K562 (cell line): ENCODE data around the gene AXIN2. TPM values are rescaled to one million over a fixed set of nuclear protein-coding genes. Genes with fewer than 3 reads are reported as not detected.
A peak's percentile ranks its signal among the peaks of the same experiment; 100 is the strongest.

ENCODE experiments used
- ATAC-seq: fragments of 200-7000 bp; cut with Tn5 transposase; 3 replicates; pipeline ENCODE4 v1.9.1; 2020; ENCODE audit warnings: moderate library complexity
- BruUV-seq: library from RNA; stranded (reverse); fragments of 400-500 nt; replicated peaks from 2 replicates; lab custom pipeline; 2021; lab: Mats Ljungman, UMichigan
- CTCF ChIA-PET: fragments of 300-600 bp; formaldehyde crosslinking; extraction: SDS; loops from one replicate; lab custom pipeline; 2021; ENCODE audit warnings: low intra/inter-chr PET ratio; lab: Yijun Ruan, JAX
- POLR2A ChIA-PET: fragments of 300-600, 350-650 bp; sonication (Branson Sonifier 250); formaldehyde crosslinking; extraction: SDS; loops from one replicate; lab custom pipeline; 2021; ENCODE audit warnings: antibody characterized with exemption, inconsistent platforms; lab: Yijun Ruan, JAX
- DNase-seq, 4 experiments: peaks; one replicate each; pipeline versions ENCODE4 v3.0.0 to v3.0.0-alpha.2; 2011 to 2018; ENCODE audit warnings: low spot score in 3 of 4, mixed read lengths in 3 of 4; ENCODE audit errors: extremely low read depth in 1 of 4
- FAIRE-seq: peaks from 2 replicates; lab custom pipeline; 2011; peaks lifted over from hg19 to GRCh38; lab: Jason Lieb, UNC
- H2AFZ ChIP-seq: 2 replicates; pipeline ENCODE4 v1.6.0; 2011; ENCODE audit warnings: low read depth, low read length, control low read depth, inconsistent platforms
- H3K27ac ChIP-seq: fragments of 200-600 bp; 3 replicates; pipeline ENCODE4 v1.8.0; 2011; ENCODE audit warnings: low read depth, mild to moderate bottlenecking, control low read depth, inconsistent platforms, low read length, moderate library complexity, mixed read lengths; ENCODE audit errors: extremely low read depth
- H3K27me3 ChIP-seq, 2 experiments: fragments of 300-600 bp in 1 of 2; 2 replicates in 1 of 2; 3 replicates in 1 of 2; pipeline versions ENCODE4 v1.6.0 to v1.8.0; 2011; ENCODE audit warnings: inconsistent platforms in 2 of 2, low read length in 2 of 2, mild to moderate bottlenecking in 1 of 2, mixed read lengths in 1 of 2, moderate library complexity in 1 of 2; ENCODE audit not compliant: control insufficient read depth in 2 of 2, insufficient read depth in 2 of 2
- H3K36me3 ChIP-seq: fragments of 300-600 bp; 3 replicates; pipeline ENCODE4 v1.8.0; 2011; ENCODE audit warnings: mild to moderate bottlenecking, low read length, inconsistent platforms; ENCODE audit not compliant: control insufficient read depth, insufficient read depth
- H3K4me1 ChIP-seq, 2 experiments: fragments of 200-600 bp in 1 of 2; replicated peaks in 1 of 2; 2 replicates in 1 of 2; 3 replicates in 1 of 2; pipeline versions ENCODE4 v1.5.1 to v1.8.0; 2011; ENCODE audit warnings: inconsistent platforms in 2 of 2, low read length in 2 of 2, mild to moderate bottlenecking in 1 of 2, mixed read lengths in 1 of 2, moderate library complexity in 1 of 2; ENCODE audit not compliant: control insufficient read depth in 2 of 2, insufficient read depth in 2 of 2
- H3K4me2 ChIP-seq: 2 replicates; pipeline ENCODE4 v1.6.1; 2011; ENCODE audit warnings: low read length, control low read depth, inconsistent platforms, mixed read lengths; ENCODE audit not compliant: insufficient read depth
- H3K4me3 ChIP-seq: fragments of 200-600 bp; sonication (generic), shearing (Covaris generic); 2 replicates; pipeline ENCODE4 v1.5.1; 2016; ENCODE audit warnings: control low read depth, inconsistent platforms
- H3K79me2 ChIP-seq: fragments of 200-600 bp; 3 replicates; pipeline ENCODE4 v1.8.0; 2011; ENCODE audit warnings: low read length, inconsistent platforms; ENCODE audit not compliant: control insufficient read depth, insufficient read depth
- H3K9ac ChIP-seq, 2 experiments: 2 replicates each; pipeline versions ENCODE4 v1.6.0 to v1.6.1; 2011; ENCODE audit warnings: low read depth in 2 of 2, low read length in 2 of 2, control low read depth in 1 of 2, inconsistent platforms in 1 of 2, mild to moderate bottlenecking in 1 of 2, mixed read lengths in 1 of 2; ENCODE audit not compliant: insufficient read depth in 1 of 2
- H3K9me1 ChIP-seq: one replicate; pipeline ENCODE4 v1.6.0; 2011; ENCODE audit warnings: inconsistent platforms, mild to moderate bottlenecking, low read length, moderate library complexity; ENCODE audit not compliant: control insufficient read depth, insufficient read depth
- H3K9me3 ChIP-seq: replicated peaks from 2 replicates; pipeline ENCODE4 v1.5.1; 2011; ENCODE audit warnings: low read depth, low read length, inconsistent platforms; ENCODE audit not compliant: control insufficient read depth, insufficient read depth
- H4K20me1 ChIP-seq: replicated peaks from 2 replicates; pipeline ENCODE4 v1.6.1; 2011; ENCODE audit warnings: low read length, inconsistent platforms, mixed read lengths; ENCODE audit not compliant: control insufficient read depth, insufficient read depth
- ASH1L ChIP-seq: fragments of 450-650 bp; IDR thresholded peaks from 2 replicates; pipeline ENCODE4 v1.6.1; 2018; ENCODE audit warnings: borderline replicate concordance, mild to moderate bottlenecking, low read depth; ENCODE audit not compliant: partially characterized antibody
- CEBPB ChIP-seq: fragments of 450-650 bp; IDR thresholded peaks from 2 replicates; pipeline ENCODE4 v1.6.1; 2016; ENCODE audit warnings: missing genetic modification characterization, missing compliant biosample characterization
- CHD4 ChIP-seq: fragments of 200-600 bp; sonication (generic); IDR thresholded peaks from 3 replicates; pipeline ENCODE4 v1.6.1; 2012; ENCODE audit warnings: low read depth, mild to moderate bottlenecking, mixed read lengths, low read length, inconsistent platforms; ENCODE audit not compliant: insufficient read depth, insufficient replicate concordance, poor library complexity, severe bottlenecking
- FOXA3 ChIP-seq, 2 experiments: fragments of 450-650 bp in 1 of 2; sonication (generic) in 1 of 2; formaldehyde crosslinking; IDR thresholded peaks in 1 of 2; conservative IDR thresholded peaks in 1 of 2; 2 replicates each; pipeline versions ENCODE4 v1.4.0 to v1.8.0; 2020 to 2022; ENCODE audit warnings: mild to moderate bottlenecking in 2 of 2, missing genetic modification reagents in 1 of 2
- HNRNPK ChIP-seq: fragments of 200-400 bp; formaldehyde crosslinking; IDR thresholded peaks from one replicate; pipeline ENCODE4 v1.6.1; 2018; ENCODE audit warnings: mild to moderate bottlenecking, low read depth, low read length; ENCODE audit not compliant: poor library complexity, severe bottlenecking
- MAFF ChIP-seq: IDR thresholded peaks from 2 replicates; pipeline ENCODE4 v1.6.1; 2012; ENCODE audit warnings: low read length, improper control_type of control experiment
- MTF1 ChIP-seq: fragments of 250-450 bp; sonication (Bioruptor Pico); IDR thresholded peaks from 2 replicates; pipeline ENCODE4 v1.9.0; 2021; ENCODE audit warnings: moderate library complexity, mild to moderate bottlenecking, inconsistent platforms, borderline replicate concordance
- RBM22 ChIP-seq: fragments of 200-400 bp; formaldehyde crosslinking; IDR thresholded peaks from 2 replicates; pipeline ENCODE4 v1.6.1; 2018; ENCODE audit warnings: low read length, low read depth; ENCODE audit not compliant: poor library complexity, severe bottlenecking
- TAF7 ChIP-seq: fragments of 450-650 bp; IDR thresholded peaks from 2 replicates; pipeline ENCODE4 v1.6.1; 2016; ENCODE audit warnings: missing genetic modification characterization, missing compliant biosample characterization
- TEAD1 ChIP-seq, 2 experiments: fragments of 450-650 bp in 1 of 2; sonication (generic) in 1 of 2; formaldehyde crosslinking; IDR thresholded peaks; 2 replicates each; pipeline versions ENCODE4 v1.4.0 to v1.8.0; 2020 to 2022; ENCODE audit warnings: mild to moderate bottlenecking in 2 of 2, missing genetic modification reagents in 1 of 2
- ZNF184 ChIP-seq: sonication (generic); formaldehyde crosslinking; IDR thresholded peaks from 2 replicates; pipeline ENCODE4 v1.5.0; 2020; ENCODE audit warnings: missing genetic modification reagents
- ZNF217 ChIP-seq: sonication (generic); formaldehyde crosslinking; IDR thresholded peaks from 2 replicates; pipeline ENCODE4 v1.8.0; 2022; ENCODE audit warnings: mild to moderate bottlenecking, missing genetic modification reagents
- ZNF311 ChIP-seq: fragments of 250-450 bp; sonication (Bioruptor Pico); IDR thresholded peaks from 2 replicates; pipeline ENCODE4 v1.4.0; 2020; ENCODE audit warnings: mild to moderate bottlenecking, moderate library complexity
- ZNF830 ChIP-seq: fragments of 250-450 bp; sonication (Bioruptor Pico); IDR thresholded peaks from 2 replicates; pipeline ENCODE4 v1.5.0; 2021; ENCODE audit warnings: mild to moderate bottlenecking
- WGBS: fragments of 100-300 bp; shearing (Covaris generic); methylation state at CpG from one replicate; pipeline ENCODE4 v1.1.6; 2016; ENCODE audit warnings: low coverage, mixed read lengths; ENCODE audit not compliant: insufficient coverage; ENCODE audit errors: missing lambda C conversion rate; 5-methylcytosine and 5-hydroxymethylcytosine counted together
- in situ Hi-C: fragments of 300-500 bp; cut with MboI; formaldehyde crosslinking; loops from 4 replicates; pipeline ENCODE4 v1.15.0; 2018; ENCODE audit warnings: inconsistent platforms, mixed read lengths
- intact Hi-C: fragments of 100-400 bp; cut with micrococcal nuclease; formaldehyde crosslinking; loops from 2 replicates; pipeline ENCODE4 v1.14.2; 2022
- polyA plus RNA-seq, 8 experiments: library from polyadenylated mRNA; depleted of rRNA in 4 of 8; stranded (reverse) in 5 of 8; unstranded in 3 of 8; fragments of >200 nt; fragmentation: Nextera tagmentation in 2 of 8; fragmentation: Illumina TruSeq in 1 of 8; extraction: Ambion mirVana in 2 of 8; extraction: Trizol in 1 of 8; gene quantifications; 2 replicates each; pipeline versions ENCODE4 v1.2.1 to v1.2.3, GENCODE V29; 2011 to 2014; ENCODE audit warnings: inconsistent platforms in 1 of 8, missing spikeins in 1 of 8
- total RNA-seq, 7 experiments: library from RNA; depleted of rRNA in 6 of 7; stranded (reverse); fragments of >200 nt in 6 of 7; fragmentation: Illumina TruSeq in 2 of 7; extraction: Trizol in 2 of 7; gene quantifications; 2 replicates each; pipeline versions ENCODE4 v1.2.1 to v1.2.3, GENCODE V29; 2011 to 2021; ENCODE audit warnings: low replicate concordance in 1 of 7
- TF ChIP-seq, protein P1 (sequence below), 2 experiments: IDR thresholded peaks in 1 of 2; conservative IDR thresholded peaks in 1 of 2; 2 replicates each; pipeline ENCODE4 v1.6.1; 2016; ENCODE audit warnings: low read depth in 2 of 2, mild to moderate bottlenecking in 1 of 2, missing compliant biosample characterization in 1 of 2, missing genetic modification characterization in 1 of 2, moderate library complexity in 1 of 2
- TF ChIP-seq, protein P2 (sequence below), 2 experiments: fragments of 450-650 bp in 1 of 2; sonication (generic) in 1 of 2; formaldehyde crosslinking in 1 of 2; IDR thresholded peaks in 1 of 2; conservative IDR thresholded peaks in 1 of 2; 2 replicates each; pipeline versions ENCODE4 v1.6.1 to v1.8.1; 2016 to 2023; ENCODE audit warnings: mild to moderate bottlenecking in 2 of 2, moderate library complexity in 2 of 2, inconsistent platforms in 1 of 2, missing genetic modification reagents in 1 of 2

Gene AXIN2
- total and polyA plus RNA-seq, 9 of the 15 experiments (the other 6 are each of a cell fraction or from before 2014, with no cell fraction given) = 0.21 to 3.3 (median 1.2) TPM

DNA sequence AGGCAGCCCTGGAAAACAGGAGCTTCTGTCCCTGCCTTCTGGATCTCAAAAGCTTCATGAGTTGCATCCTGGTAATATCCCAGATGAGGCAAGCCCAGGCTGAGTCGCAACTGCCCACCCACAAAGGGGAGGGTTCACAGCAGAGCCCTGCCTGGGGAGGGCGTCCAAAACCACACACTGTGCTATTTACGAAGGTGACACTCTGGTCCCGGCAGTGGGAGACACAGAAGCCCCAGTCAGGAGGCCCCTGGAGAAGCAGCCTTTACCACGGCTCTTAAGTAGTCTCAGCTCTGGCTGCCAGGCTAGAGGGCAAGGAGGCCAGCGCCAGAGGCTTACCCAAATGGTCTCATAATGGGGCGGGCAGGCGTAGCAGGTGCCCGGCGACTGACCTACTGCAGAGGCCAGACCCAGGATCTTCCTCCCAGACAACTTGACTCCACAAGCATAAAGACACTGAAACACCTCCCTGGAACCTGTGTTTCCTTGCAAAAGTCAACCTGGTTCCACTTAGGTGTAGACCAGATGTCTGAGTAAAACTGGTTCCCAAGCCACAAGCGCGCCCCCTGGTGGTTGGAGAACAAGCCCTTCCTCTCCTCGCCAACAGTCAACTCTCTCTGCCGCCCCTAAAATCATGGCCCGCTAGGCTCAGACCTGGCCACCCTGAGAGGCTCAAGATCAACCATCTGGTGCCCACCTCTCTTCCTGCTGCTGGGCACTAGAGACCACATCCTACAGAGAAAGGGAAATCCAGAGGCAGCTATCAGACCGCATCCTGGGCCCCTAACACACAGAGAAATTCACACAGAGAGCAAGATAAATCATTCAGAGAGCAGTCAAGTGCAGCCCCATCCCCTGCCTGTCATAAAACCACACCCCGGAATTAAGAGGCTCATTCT is 5.2 kb downstream of the AXIN2 start:
- in situ Hi-C loops (no loop called here), intact Hi-C loops (loop anchor here (1.0 to 2.0 kb wide), 2 partner anchors 262 to 325 kb away; no protein-coding TSS in a partner anchor)
- ChIA-PET CTCF (interaction anchor here (0.6 kb wide), 1 partner anchor 276 kb away, joined by 4 read pairs; no protein-coding TSS in a partner anchor), POLR2A (no interaction called here)
- ATAC-seq = peak; percentile 82
- H3K27ac ChIP-seq = no peak overlapping the region
- peak; percentile 86 for FAIRE-seq
- WGBS = 41% methylated on average over 16 of the region's 17 CpGs
- no peak overlapping the region for H3K4me3 ChIP-seq
- H4K20me1 ChIP-seq = 0 out of 2 replicates have a peak, but pooled peaks cover 5% of the 10 kb centered on the region
- H3K4me2 ChIP-seq = no peak overlapping the region
- peak; percentile 64 to 81 (median 71) for DNase-seq
- H2AFZ ChIP-seq = no peak overlapping the region
- no peaks in the 10 kb centered on the region; a peak in 1 of 5 replicates for H3K27me3 ChIP-seq
- H3K79me2 ChIP-seq = no peaks in the 10 kb centered on the region
- peaks cover 5% of the 10 kb centered on the region for H3K9me1 ChIP-seq
- H3K9me3 ChIP-seq = no peaks in the 10 kb centered on the region
- H3K36me3 ChIP-seq = no peaks in the 10 kb centered on the region
- no TSS peak for BruUV-seq
- peaks cover 0 to 15% of the 10 kb centered on the region in 2 experiments; a peak in 3 of 5 replicates for H3K4me1 ChIP-seq
- no peak overlapping the region for H3K9ac ChIP-seq
- TF ChIP-seq ASH1L (no peak), TAF7 (no peak), ZNF830 (no peak), ZNF311 (no peak), CEBPB (no peak), HNRNPK (no peak), FOXA3 (CRISPR knock-in tag; conservative IDR thresholded peaks at IDR 0.05 in 1 of 2, IDR thresholded peaks at IDR 0.05 in 1 of 2) (no peak), CHD4 (no peak), ZNF217 (CRISPR knock-in tag) (no peak), MAFF (no peak), MTF1 (CRISPR knock-in tag) (no peak), ZNF184 (CRISPR knock-in tag) (no peak), TEAD1 (CRISPR knock-in tag; IDR thresholded peaks at IDR 0.05) (no peak), RBM22 (no peak)
- TF ChIP-seq, protein P1, sequence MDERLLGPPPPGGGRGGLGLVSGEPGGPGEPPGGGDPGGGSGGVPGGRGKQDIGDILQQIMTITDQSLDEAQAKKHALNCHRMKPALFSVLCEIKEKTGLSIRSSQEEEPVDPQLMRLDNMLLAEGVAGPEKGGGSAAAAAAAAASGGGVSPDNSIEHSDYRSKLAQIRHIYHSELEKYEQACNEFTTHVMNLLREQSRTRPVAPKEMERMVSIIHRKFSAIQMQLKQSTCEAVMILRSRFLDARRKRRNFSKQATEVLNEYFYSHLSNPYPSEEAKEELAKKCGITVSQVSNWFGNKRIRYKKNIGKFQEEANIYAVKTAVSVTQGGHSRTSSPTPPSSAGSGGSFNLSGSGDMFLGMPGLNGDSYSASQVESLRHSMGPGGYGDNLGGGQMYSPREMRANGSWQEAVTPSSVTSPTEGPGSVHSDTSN (CRISPR knock-in tag; IDR thresholded peaks at IDR 0.05; ENCODE audit: low read depth) = no peak
- TF ChIP-seq, protein P1 (tag; conservative IDR thresholded peaks at IDR 0.05; ENCODE audit: low read depth) = no peak
- TF ChIP-seq, protein P2, sequence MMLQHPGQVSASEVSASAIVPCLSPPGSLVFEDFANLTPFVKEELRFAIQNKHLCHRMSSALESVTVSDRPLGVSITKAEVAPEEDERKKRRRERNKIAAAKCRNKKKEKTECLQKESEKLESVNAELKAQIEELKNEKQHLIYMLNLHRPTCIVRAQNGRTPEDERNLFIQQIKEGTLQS (IDR thresholded peaks at IDR 0.05) = no peak
- TF ChIP-seq, protein P2 (CRISPR knock-in tag; conservative IDR thresholded peaks at IDR 0.05) = no peak
